Measurements from ENCODE around the gene MRPS18C. TPM values are rescaled to one million over a fixed set of nuclear protein-coding genes. Genes with fewer than 3 reads are reported as not detected.
"Not testable (repeated sequence)": the region's sequence is repeated elsewhere in the genome, so short reads cannot be mapped to it uniquely, and the experiment has no call there.

The MRPS18C gene
- polyA plus RNA-seq, 1 donor: 31.0 TPM

DNA sequence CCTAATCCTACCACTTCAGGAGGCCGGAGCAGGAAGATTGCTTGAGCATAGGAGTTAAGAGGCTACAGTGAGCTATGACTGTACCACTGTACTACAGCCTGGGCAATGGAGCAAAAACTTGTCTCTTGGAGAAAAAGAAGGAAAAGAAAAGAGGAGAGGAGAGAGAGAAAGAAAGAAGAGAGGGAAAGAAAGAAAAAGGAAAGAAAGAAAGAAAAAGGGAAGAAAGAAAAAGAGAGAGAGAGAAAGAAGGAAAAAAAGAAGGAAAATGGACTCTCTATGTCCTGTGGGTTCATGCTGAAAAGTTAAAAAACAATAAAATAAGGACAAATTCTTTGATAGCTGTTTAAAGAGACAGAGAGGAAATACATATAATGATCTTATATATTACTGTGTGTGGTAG lies 42.3 kb downstream of the MRPS18C start:
- DNase-seq: no peak

DNA sequence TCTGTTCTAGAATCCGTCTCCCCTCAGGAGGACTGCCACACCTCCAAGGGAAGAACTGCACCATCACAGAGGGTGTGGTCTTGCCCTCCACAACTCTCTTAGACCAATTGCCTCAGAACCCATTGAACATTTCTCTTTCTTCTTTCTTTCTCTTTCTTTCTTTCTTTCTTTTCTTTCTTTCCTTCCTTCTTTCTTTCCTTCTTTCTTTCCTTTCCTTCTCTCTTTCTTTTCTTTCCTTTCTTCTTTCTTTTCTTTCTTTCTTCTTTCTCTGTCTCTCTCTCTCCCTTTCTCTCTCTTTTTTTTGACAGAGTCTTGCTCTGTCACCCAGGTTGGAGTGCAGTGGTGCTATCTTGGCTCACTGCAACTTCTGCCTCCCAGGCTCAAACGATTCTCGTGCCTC lies 45.8 kb downstream of the MRPS18C start:
- DNase-seq: not testable (repeated sequence)

DNA sequence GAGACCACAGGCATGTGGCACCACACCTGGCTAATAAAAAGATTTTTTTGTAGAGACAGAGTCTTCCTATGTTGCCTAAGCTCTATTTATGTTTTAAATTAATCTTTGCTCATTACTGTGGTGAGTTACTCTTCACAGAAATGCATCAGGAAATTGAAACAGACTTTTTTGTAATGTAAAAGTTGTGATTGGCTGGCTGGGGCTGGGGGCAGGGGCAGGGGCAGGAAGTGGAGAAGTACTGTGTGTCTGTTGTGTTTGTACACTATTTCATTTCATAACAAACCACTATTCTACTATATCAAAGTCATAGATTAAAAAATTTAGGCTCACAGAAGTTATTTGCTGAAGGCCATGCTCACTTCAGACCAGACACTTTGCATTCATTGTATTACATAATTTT lies 48.1 kb downstream of the MRPS18C start:
- no peak for DNase-seq

DNA sequence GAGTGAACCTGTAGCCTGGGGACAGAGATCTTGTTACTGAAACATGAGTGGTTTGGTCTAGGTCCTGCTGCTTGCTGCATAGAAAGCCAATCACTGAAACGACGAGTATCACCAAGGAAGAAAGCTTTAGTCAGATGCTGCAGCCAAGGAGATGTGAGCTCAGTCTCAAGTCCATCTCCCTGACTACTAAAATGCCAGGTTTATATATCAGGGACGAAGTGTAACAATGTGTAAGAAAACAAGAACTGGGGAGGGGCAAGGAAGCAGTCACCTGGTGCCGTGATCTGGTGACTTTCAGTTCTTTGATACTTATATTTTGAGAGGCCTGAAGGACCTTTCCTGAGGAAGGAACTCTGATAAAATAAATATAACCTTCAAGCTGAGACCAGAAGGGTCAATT lies 48.6 kb downstream of the MRPS18C start:
- DNase-seq: no peak

DNA sequence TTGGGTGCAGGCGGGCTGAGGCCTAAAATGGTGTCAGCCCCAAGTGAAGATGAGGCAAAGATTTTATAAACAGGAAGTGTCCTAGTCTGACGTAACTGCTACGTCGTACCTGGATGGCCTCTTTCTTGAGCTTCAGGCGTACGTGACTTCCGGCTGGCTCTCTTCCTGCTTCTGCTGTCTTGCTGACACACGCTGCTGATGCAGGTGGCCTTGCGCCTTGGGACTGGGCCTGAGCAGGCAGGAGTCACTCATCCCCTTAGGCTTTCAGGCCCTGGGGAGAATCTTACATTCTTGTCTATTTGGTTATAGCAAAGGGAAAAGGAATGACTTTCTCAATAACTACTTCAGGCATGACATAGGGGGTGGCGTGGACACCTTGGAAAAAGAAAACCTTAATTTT lies 49.1 kb downstream of the MRPS18C start:
- no peak for DNase-seq

DNA sequence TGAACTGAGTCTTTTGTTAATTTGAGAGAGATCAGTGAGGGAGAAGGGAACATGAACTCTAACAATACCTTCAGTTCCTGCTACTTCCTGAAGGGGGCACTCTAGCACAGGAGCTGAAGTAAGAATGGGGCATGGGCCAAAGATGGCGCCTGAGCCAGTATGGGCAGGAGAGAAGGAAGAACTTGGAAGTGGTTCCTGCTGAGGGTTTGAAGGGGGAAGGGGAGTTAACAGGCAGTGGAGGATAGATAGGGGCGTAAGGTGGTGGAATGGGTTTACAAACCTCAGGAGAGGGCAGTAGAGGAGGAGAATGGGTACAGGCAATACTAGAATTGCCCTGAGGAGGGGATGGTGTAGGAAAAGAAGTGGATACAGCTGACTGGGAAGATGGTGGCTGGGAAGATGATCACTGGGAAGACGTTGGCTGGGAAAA lies 53.3 kb downstream of the MRPS18C start:
- DNase-seq: not testable (repeated sequence)

DNA sequence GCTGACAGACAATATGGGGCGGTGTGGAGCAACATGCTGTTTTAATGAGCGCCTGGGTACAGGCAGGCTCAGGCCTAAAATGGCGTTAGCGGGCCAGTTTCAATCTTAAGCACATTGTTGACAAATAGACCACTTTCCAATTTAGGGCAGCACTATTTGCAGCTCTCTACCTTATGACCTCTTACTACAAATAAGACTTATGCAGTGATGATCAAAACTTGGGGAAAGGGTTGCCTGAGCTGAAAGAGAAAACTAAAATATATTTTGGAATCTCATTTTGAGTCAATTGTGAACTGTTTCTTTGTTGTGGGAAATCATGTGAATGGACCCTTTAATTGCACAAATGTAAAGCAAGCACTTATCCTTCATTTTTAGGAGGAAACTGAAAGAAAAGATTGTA lies 54.6 kb downstream of the MRPS18C start:
- DNase-seq: no peak

Other genes with a start within 250 kb of the MRPS18C start
- gene COQ2, start 171.3 kb upstream of the MRPS18C start, polyA plus RNA-seq (ENCODE audit: insufficient read length): 8.2 TPM
- 0.86 TPM for gene HPSE, start 121.2 kb upstream of the MRPS18C start, polyA plus RNA-seq (ENCODE audit: insufficient read length)
- gene HELQ, start 235 bp upstream of the MRPS18C start, polyA plus RNA-seq (ENCODE audit: insufficient read length): 15.9 TPM
- 34.3 TPM for gene ABRAXAS1, start 29.0 kb downstream of the MRPS18C start, polyA plus RNA-seq (ENCODE audit: insufficient read length)
- gene GPAT3, start 80.0 kb downstream of the MRPS18C start, polyA plus RNA-seq (ENCODE audit: insufficient read length): 18.5 TPM

Measured in hindlimb muscle (tissue), 1 donor.